Fibroblast of lung (primary cell): ENCODE results near the gene PIGX.

Experiments used
- CTCF ChIP-seq, 2 donors: IDR thresholded peaks in 1 of 2; conservative IDR thresholded peaks in 1 of 2; 1 replicate in 1 of 2; 2 replicates in 1 of 2; pipeline ENCODE4 v1.5.1; 2011 to 2012; ENCODE audit warnings: low read length in 2 of 2, control low read depth in 1 of 2, inconsistent platforms in 1 of 2, low read depth in 1 of 2, mild to moderate bottlenecking in 1 of 2
- EZH2 ChIP-seq: IDR thresholded peaks from 2 replicates; pipeline ENCODE4 v1.5.1; 2012; ENCODE audit warnings: low read length, control low read depth, mild to moderate bottlenecking; ENCODE audit errors: missing control alignments

DNA sequence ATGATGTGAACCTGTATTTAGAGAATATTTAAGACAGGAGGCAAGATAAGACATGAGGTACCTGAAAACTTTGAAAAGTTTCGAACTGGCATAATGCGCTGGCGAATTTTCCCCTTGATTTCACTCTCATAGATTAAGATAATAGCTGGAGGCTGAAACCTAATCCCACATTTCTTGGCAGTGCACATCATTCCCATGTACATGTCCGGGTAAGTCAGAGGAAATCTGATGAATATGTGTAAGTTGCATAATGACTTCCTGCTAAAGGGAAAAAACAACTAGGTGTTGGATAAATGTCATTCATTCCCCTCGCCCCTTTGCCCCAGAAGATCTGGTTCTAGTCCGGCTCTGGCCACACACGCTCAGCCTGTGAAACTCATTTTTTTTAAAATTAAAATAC lies 3.7 kb upstream of the PIGX start:
- TF ChIP-seq CTCF (conservative IDR thresholded peaks at IDR 0.05 in 1 of 2, IDR thresholded peaks at IDR 0.05 in 1 of 2; ENCODE audit: low read depth in 1 of 2, low read length in 2 of 2) (no peak), EZH2 (no peak)
